ENCODE results near the gene MRAP2.

DNA sequence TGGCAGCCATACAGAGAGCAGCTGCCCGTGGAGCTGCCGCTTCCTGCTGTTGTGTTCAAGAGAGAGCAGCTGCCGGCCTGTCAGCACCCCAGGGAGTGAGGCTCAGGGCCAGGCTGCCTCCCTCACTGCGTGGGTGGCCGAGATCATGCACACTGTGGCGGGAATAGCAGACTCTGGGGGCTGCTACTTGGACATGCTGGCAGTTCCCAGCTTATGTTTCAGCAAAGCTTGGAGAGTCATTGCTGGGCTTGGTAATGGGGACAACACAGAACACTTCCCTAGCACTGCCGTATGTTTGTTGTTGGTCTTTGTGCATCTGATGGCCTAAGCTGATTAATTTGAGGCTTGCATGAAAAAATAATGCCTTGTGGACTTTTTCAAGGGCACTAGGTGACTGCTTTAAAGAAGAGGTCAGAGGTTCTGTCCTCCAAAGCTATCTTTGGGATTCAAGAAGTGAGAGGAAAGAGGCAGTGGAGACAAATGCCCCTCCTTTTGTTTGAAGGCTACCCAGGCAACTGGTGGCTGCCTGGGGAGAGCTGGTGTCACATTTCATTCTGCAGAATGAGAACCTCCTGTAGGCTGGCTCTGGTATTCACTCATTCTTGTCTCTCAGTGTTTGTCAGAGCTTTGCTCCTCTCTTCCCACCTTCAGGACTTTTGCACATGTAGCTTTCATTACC is 18.8 kb downstream of the MRAP2 start:
- TF ChIP-seq, protein P1, sequence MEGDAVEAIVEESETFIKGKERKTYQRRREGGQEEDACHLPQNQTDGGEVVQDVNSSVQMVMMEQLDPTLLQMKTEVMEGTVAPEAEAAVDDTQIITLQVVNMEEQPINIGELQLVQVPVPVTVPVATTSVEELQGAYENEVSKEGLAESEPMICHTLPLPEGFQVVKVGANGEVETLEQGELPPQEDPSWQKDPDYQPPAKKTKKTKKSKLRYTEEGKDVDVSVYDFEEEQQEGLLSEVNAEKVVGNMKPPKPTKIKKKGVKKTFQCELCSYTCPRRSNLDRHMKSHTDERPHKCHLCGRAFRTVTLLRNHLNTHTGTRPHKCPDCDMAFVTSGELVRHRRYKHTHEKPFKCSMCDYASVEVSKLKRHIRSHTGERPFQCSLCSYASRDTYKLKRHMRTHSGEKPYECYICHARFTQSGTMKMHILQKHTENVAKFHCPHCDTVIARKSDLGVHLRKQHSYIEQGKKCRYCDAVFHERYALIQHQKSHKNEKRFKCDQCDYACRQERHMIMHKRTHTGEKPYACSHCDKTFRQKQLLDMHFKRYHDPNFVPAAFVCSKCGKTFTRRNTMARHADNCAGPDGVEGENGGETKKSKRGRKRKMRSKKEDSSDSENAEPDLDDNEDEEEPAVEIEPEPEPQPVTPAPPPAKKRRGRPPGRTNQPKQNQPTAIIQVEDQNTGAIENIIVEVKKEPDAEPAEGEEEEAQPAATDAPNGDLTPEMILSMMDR (IDR thresholded peaks at IDR 0.05) = no peak
- TF ChIP-seq POLR2A (IDR thresholded peaks at IDR 0.05) (no peak), POLR2AphosphoS5 (IDR thresholded peaks at IDR 0.05) (no peak)

Measured in breast epithelium (tissue), 3 donors.